ENCODE results near the gene ADRA2A.
A peak's percentile ranks its signal among the peaks of the same experiment; 100 is the strongest.

DNA sequence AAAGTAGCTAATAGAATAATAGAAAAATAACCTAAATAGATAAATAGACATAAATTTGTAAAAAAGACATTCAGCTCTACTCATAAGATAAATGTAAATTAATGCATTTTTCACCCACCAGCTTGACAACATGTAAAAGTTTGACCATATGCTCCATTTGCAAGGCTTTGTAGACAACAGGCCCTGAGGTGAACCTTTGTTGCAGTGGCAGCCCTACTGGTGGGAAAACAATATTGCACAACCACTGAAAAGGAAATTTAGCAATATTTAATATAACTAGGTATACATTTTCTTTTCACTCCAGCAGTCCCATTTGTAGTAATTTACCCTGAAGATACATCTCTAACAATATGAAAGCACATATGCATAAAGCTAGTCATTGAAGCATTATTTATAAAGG, 39.0 kb upstream of the ADRA2A start:
- TF ChIP-seq, protein P1, sequence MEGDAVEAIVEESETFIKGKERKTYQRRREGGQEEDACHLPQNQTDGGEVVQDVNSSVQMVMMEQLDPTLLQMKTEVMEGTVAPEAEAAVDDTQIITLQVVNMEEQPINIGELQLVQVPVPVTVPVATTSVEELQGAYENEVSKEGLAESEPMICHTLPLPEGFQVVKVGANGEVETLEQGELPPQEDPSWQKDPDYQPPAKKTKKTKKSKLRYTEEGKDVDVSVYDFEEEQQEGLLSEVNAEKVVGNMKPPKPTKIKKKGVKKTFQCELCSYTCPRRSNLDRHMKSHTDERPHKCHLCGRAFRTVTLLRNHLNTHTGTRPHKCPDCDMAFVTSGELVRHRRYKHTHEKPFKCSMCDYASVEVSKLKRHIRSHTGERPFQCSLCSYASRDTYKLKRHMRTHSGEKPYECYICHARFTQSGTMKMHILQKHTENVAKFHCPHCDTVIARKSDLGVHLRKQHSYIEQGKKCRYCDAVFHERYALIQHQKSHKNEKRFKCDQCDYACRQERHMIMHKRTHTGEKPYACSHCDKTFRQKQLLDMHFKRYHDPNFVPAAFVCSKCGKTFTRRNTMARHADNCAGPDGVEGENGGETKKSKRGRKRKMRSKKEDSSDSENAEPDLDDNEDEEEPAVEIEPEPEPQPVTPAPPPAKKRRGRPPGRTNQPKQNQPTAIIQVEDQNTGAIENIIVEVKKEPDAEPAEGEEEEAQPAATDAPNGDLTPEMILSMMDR (IDR thresholded peaks at IDR 0.05), result peak; percentile 29; the same call in 1 of the 2 replicates
- TF ChIP-seq SIN3A (IDR thresholded peaks at IDR 0.05; ENCODE audit: borderline replicate concordance, insufficient read depth, low read depth, low read length) (no peak), TCF7L2 (IDR thresholded peaks at IDR 0.05; ENCODE audit: low read depth, low read length) (no peak)
- TF ChIP-seq, protein P2, sequence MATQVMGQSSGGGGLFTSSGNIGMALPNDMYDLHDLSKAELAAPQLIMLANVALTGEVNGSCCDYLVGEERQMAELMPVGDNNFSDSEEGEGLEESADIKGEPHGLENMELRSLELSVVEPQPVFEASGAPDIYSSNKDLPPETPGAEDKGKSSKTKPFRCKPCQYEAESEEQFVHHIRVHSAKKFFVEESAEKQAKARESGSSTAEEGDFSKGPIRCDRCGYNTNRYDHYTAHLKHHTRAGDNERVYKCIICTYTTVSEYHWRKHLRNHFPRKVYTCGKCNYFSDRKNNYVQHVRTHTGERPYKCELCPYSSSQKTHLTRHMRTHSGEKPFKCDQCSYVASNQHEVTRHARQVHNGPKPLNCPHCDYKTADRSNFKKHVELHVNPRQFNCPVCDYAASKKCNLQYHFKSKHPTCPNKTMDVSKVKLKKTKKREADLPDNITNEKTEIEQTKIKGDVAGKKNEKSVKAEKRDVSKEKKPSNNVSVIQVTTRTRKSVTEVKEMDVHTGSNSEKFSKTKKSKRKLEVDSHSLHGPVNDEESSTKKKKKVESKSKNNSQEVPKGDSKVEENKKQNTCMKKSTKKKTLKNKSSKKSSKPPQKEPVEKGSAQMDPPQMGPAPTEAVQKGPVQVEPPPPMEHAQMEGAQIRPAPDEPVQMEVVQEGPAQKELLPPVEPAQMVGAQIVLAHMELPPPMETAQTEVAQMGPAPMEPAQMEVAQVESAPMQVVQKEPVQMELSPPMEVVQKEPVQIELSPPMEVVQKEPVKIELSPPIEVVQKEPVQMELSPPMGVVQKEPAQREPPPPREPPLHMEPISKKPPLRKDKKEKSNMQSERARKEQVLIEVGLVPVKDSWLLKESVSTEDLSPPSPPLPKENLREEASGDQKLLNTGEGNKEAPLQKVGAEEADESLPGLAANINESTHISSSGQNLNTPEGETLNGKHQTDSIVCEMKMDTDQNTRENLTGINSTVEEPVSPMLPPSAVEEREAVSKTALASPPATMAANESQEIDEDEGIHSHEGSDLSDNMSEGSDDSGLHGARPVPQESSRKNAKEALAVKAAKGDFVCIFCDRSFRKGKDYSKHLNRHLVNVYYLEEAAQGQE (IDR thresholded peaks at IDR 0.05; ENCODE audit: insufficient read depth in 1 of 2, low read depth in 2 of 2, low read length in 1 of 2), result no peak

All from Panc1 (cell line).